A549 treated with AZD2906 at 1 μM for 4 hours (cell line): ENCODE data around the gene TM4SF5. TPM values are rescaled to one million over a fixed set of nuclear protein-coding genes. Genes with fewer than 3 reads are reported as not detected.

Experiments used
- total RNA-seq: library from RNA; stranded (reverse); fragments of 200-300 nt; extraction: Qiagen RNA extraction; gene quantifications from 5 replicates; pipeline ENCODE4 v1.2.3, GENCODE V29; 2022

TM4SF5 gene, protein sequence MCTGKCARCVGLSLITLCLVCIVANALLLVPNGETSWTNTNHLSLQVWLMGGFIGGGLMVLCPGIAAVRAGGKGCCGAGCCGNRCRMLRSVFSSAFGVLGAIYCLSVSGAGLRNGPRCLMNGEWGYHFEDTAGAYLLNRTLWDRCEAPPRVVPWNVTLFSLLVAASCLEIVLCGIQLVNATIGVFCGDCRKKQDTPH
- 0.45 to 0.94 TPM (median 0.63 TPM) in 5 replicates for total RNA-seq

GRCh38 chr17:4771519-4772234 lies at the start of gene TM4SF5:
TSS of gene TM4SF5 (plus strand) at chr17:4771886. CDS start at chr17:4771923, 37 bp downstream.

GRCh38 chr17:4739122-4740024 lies 32.3 kb upstream of the TM4SF5 start, which contains the start of the genes CXCL16 and ZMYND15:
TSS of gene CXCL16 (minus strand) at chr17:4739928. CDS start at chr17:4739339, 589 bp downstream.
TSS of gene ZMYND15 (plus strand) at chr17:4739833. CDS start at chr17:4740549, 716 bp downstream.

GRCh38 chr17:4786106-4786511 lies 14.4 kb downstream of the TM4SF5 start, which contains the start of gene VMO1:
TSS of gene VMO1 (minus strand) at chr17:4786364. CDS start at chr17:4786352, 12 bp downstream.

GRCh38 chr17:4788807-4789700 lies 17.4 kb downstream of the TM4SF5 start, which contains the start of gene GLTPD2:
TSS of gene GLTPD2 (plus strand) at chr17:4788964. CDS start at chr17:4789012, 48 bp downstream.

GRCh38 chr17:4802228-4802627 lies 30.5 kb downstream of the TM4SF5 start, which contains the start of gene C17orf114:
TSS of gene C17orf114 (minus strand) at chr17:4802328.

DNA sequence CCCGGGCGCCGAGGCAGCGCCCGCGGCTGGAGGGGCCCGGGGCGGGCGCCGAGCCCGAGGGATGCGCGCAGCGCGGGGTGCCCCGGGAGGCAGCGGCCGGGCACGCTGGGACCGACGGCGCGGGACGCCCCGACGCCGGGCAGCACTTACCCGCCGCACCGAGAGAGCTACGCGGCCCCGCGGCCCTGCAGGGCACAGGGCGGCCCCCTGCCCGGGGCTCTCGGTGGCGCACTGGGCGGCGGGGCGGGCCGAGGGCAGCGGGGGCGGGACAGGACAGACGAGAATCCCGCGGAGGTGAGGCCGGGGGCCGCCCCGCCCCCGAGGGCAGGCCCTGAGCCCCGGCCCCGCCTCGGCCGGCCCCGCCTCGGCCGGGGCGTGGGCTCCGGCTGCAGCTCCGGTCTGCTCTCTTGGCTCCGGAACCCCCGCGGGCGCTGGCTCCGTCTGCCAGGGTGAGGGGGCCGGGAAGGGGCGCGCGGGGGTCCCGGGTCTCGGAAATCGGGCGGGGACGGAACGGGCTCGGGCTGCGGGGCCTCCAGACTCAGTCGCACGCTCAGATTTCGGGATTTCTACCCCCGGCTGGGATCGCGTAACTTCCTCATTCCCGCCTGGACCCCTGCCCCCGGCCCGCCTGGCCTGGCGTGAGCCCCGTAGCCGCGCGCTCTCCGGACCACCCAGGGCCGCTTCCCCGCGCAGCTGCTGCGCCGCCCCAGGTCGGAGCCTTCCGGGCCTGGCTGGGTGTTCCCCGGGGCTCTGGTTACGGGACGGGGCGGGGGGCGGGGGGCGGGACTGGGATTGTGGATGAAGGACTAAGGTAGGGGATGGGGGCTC lies 35.3 kb downstream of the TM4SF5 start, which contains the start of gene PLD2:
Gene PLD2 (plus strand): TSS at position 376 of the 828 bp plus-strand sequence. CDS start 621 bp downstream, outside the sequence.

Other genes starting within 250 kb of the TM4SF5 start
- 85.4 to 104 TPM (median 96.0 TPM) in 5 replicates for gene MYBBP1A, start 216.5 kb upstream of the TM4SF5 start, total RNA-seq
- gene GGT6, start 211.3 kb upstream of the TM4SF5 start, total RNA-seq: not detected in 5 replicates
- 0.17 to 0.74 TPM (median 0.51 TPM) in 5 replicates for gene SMTNL2, start 187.4 kb upstream of the TM4SF5 start, total RNA-seq
- gene ALOX15, start 130.2 kb upstream of the TM4SF5 start, total RNA-seq: 0.04 to 0.26 TPM (median 0.09 TPM) in 5 replicates
- 61.4 to 74.7 TPM (median 73.3 TPM) in 5 replicates for gene PELP1, start 67.7 kb upstream of the TM4SF5 start, total RNA-seq
- 45.4 to 63.2 TPM (median 52.9 TPM) in 5 replicates for gene ARRB2, start 61.3 kb upstream of the TM4SF5 start, total RNA-seq
- gene MED11, start 40.5 kb upstream of the TM4SF5 start, total RNA-seq: 39.6 to 43.6 TPM (median 40.6 TPM) in 5 replicates
- gene ZMYND15, start 32.1 kb upstream of the TM4SF5 start, total RNA-seq: 0.28 to 0.48 TPM (median 0.40 TPM) in 5 replicates
- gene CXCL16, start 32.0 kb upstream of the TM4SF5 start, total RNA-seq: 12.9 to 17.1 TPM (median 15.5 TPM) in 5 replicates
- gene VMO1, start 14.5 kb downstream of the TM4SF5 start, total RNA-seq: 0.39 to 1.4 TPM (median 0.76 TPM) in 5 replicates
- gene GLTPD2, start 17.1 kb downstream of the TM4SF5 start, total RNA-seq: 0.08 to 0.18 TPM in 2 of 5 replicates, not detected in the others
- 460 to 509 TPM (median 497 TPM) in 5 replicates for gene PSMB6, start 24.3 kb downstream of the TM4SF5 start, total RNA-seq
- gene PLD2, start 35.3 kb downstream of the TM4SF5 start, total RNA-seq: 20.2 to 23.9 TPM (median 21.6 TPM) in 5 replicates
- 50.0 to 59.9 TPM (median 53.5 TPM) in 5 replicates for gene MINK1, start 61.5 kb downstream of the TM4SF5 start, total RNA-seq
- 0.17 to 0.30 TPM (median 0.26 TPM) in 5 replicates for gene C17orf107, start 127.7 kb downstream of the TM4SF5 start, total RNA-seq
- 0.05 to 0.14 TPM (median 0.11 TPM) in 4 of 5 replicates, not detected in the other for gene CHRNE, start 131.2 kb downstream of the TM4SF5 start, total RNA-seq
- not detected in 5 replicates for gene GP1BA, start 160.4 kb downstream of the TM4SF5 start, total RNA-seq
- 50.6 to 71.8 TPM (median 68.6 TPM) in 5 replicates for gene SLC25A11, start 168.2 kb downstream of the TM4SF5 start, total RNA-seq
- 87.5 to 144 TPM (median 123 TPM) in 5 replicates for gene RNF167, start 168.4 kb downstream of the TM4SF5 start, total RNA-seq
- 2,518 to 3,013 TPM (median 2,877 TPM) in 5 replicates for gene PFN1, start 176.6 kb downstream of the TM4SF5 start, total RNA-seq
- 37.7 to 50.5 TPM (median 43.7 TPM) in 5 replicates for gene ENO3, start 179.2 kb downstream of the TM4SF5 start, total RNA-seq
- 68.0 to 87.9 TPM (median 71.6 TPM) in 5 replicates for gene SPAG7, start 195.9 kb downstream of the TM4SF5 start, total RNA-seq
- 25.7 to 38.5 TPM (median 34.5 TPM) in 5 replicates for gene CAMTA2, start 215.8 kb downstream of the TM4SF5 start, total RNA-seq
- gene INCA1, start 225.6 kb downstream of the TM4SF5 start, total RNA-seq: 1.4 to 1.9 TPM (median 1.6 TPM) in 5 replicates
- 97.5 to 119 TPM (median 110 TPM) in 5 replicates for gene KIF1C, start 226.1 kb downstream of the TM4SF5 start, total RNA-seq